HepG2 (cell line): Measurements from ENCODE around the gene C19orf47. TPM values are rescaled to one million over a fixed set of nuclear protein-coding genes. Genes with fewer than 3 reads are reported as not detected.

ENCODE experiments used
- ATAC-seq: fragments of 200-7000 bp; cut with Tn5 transposase; 3 replicates; pipeline ENCODE4 v1.9.1; 2020; ENCODE audit warnings: mild to moderate bottlenecking, moderate library complexity
- BruUV-seq: library from RNA; stranded (reverse); fragments of 400-500 nt; replicated peaks from 2 replicates; lab custom pipeline; 2021; lab: Mats Ljungman, UMichigan
- CTCF ChIA-PET: fragments of 300-600 bp; formaldehyde crosslinking; extraction: SDS; loops from one replicate; lab custom pipeline; 2021; ENCODE audit warnings: low total read pairs, inconsistent platforms, low intra/inter-chr PET ratio; lab: Yijun Ruan, JAX
- POLR2A ChIA-PET: fragments of 350-600 bp; sonication (Branson Sonifier 250); formaldehyde crosslinking; loops from one replicate; lab custom pipeline; 2020; ENCODE audit warnings: antibody characterized with exemption, inconsistent platforms; lab: Yijun Ruan, JAX
- DNase-seq: peaks from one replicate; pipeline ENCODE4 v3.0.0-alpha.2; 2015; ENCODE audit warnings: low spot score
- FAIRE-seq: peaks from 3 replicates; lab custom pipeline; 2011; peaks lifted over from hg19 to GRCh38; lab: Jason Lieb, UNC
- H2AFZ ChIP-seq: one replicate; pipeline ENCODE4 v1.6.1; 2011; ENCODE audit warnings: low read length, inconsistent platforms
- H3K27ac ChIP-seq: fragments of 300-600 bp; 3 replicates; pipeline ENCODE4 v1.8.0; 2011; ENCODE audit warnings: mixed run types, mild to moderate bottlenecking, mixed read lengths, low read length, inconsistent platforms; ENCODE audit not compliant: insufficient read depth; ENCODE audit errors: extremely low read length
- H3K27me3 ChIP-seq, 2 experiments: fragments of 200-600 bp in 1 of 2; 2 replicates in 1 of 2; 3 replicates in 1 of 2; pipeline versions ENCODE4 v1.6.0 to v1.8.0; 2011; ENCODE audit warnings: low read length in 2 of 2, mild to moderate bottlenecking in 2 of 2, moderate library complexity in 2 of 2, inconsistent platforms in 1 of 2; ENCODE audit not compliant: insufficient read depth in 2 of 2, control insufficient read depth in 1 of 2
- H3K36me3 ChIP-seq, 2 experiments: fragments of 200-600 bp in 1 of 2; replicated peaks in 1 of 2; 2 replicates in 1 of 2; 3 replicates in 1 of 2; pipeline versions ENCODE4 v1.5.1 to v1.8.0; 2011; ENCODE audit warnings: low read length in 2 of 2, inconsistent platforms in 1 of 2; ENCODE audit not compliant: insufficient read depth in 2 of 2, control insufficient read depth in 1 of 2
- H3K4me1 ChIP-seq: 2 replicates; pipeline ENCODE4 v1.5.1; 2012; ENCODE audit warnings: low read length, inconsistent platforms; ENCODE audit not compliant: insufficient read depth
- H3K4me2 ChIP-seq: 2 replicates; pipeline ENCODE4 v1.6.0; 2011; ENCODE audit warnings: low read depth, low read length, inconsistent platforms
- H3K4me3 ChIP-seq, 3 experiments: fragments of 200-600 bp in 1 of 3; sonication (generic), shearing (Covaris generic) in 1 of 3; replicated peaks in 1 of 3; 2 replicates each; pipeline ENCODE4 v1.5.1; 2011 to 2016; ENCODE audit warnings: low read length in 3 of 3, inconsistent platforms in 2 of 3, low read depth in 2 of 3, mild to moderate bottlenecking in 2 of 3, control low read depth in 1 of 3, mixed read lengths in 1 of 3; ENCODE audit not compliant: insufficient read depth in 1 of 3
- H3K79me2 ChIP-seq: one replicate; pipeline ENCODE4 v1.6.1; 2011; ENCODE audit warnings: low read length, inconsistent platforms; ENCODE audit not compliant: insufficient read depth
- H3K9ac ChIP-seq: 2 replicates; pipeline ENCODE4 v1.6.0; 2011; ENCODE audit warnings: mild to moderate bottlenecking, low read depth, low read length, inconsistent platforms; ENCODE audit not compliant: insufficient read depth
- H3K9me3 ChIP-seq: 2 replicates; pipeline ENCODE4 v1.5.1; 2012; ENCODE audit warnings: mild to moderate bottlenecking, low read length
- H4K20me1 ChIP-seq: 2 replicates; pipeline ENCODE4 v1.6.0; 2011; ENCODE audit warnings: inconsistent platforms, mild to moderate bottlenecking, low read length, moderate library complexity; ENCODE audit not compliant: insufficient read depth
- DPF2 ChIP-seq: sonication (generic); formaldehyde crosslinking; IDR thresholded peaks from 2 replicates; pipeline ENCODE4 v1.4.0; 2020; ENCODE audit warnings: mild to moderate bottlenecking, low read depth, missing genetic modification reagents, borderline replicate concordance
- FOSL2 ChIP-seq: sonication (generic); formaldehyde crosslinking; IDR thresholded peaks from 2 replicates; pipeline ENCODE4 v1.4.0; 2020; ENCODE audit warnings: missing genetic modification reagents
- HES4 ChIP-seq: sonication (generic); formaldehyde crosslinking; IDR thresholded peaks from 2 replicates; pipeline ENCODE4 v1.9.0; 2021; ENCODE audit warnings: mild to moderate bottlenecking, missing genetic modification reagents, borderline replicate concordance
- MAFG ChIP-seq: sonication (generic); formaldehyde crosslinking; IDR thresholded peaks from 2 replicates; pipeline ENCODE4 v1.5.1; 2020; ENCODE audit warnings: mild to moderate bottlenecking, missing genetic modification reagents
- PHB2 ChIP-seq: fragments of 450-650 bp; IDR thresholded peaks from 2 replicates; pipeline ENCODE4 v1.6.1; 2018; ENCODE audit not compliant: partially characterized antibody
- SNAPC4 ChIP-seq: sonication (generic); formaldehyde crosslinking; IDR thresholded peaks from 2 replicates; pipeline ENCODE4 v1.4.0; 2020; ENCODE audit warnings: mild to moderate bottlenecking, missing genetic modification reagents
- SP4 ChIP-seq: sonication (generic); formaldehyde crosslinking; IDR thresholded peaks from 2 replicates; pipeline ENCODE4 v1.8.1; 2023; ENCODE audit warnings: mild to moderate bottlenecking, missing genetic modification reagents
- TAF1 ChIP-seq: sonication (generic); formaldehyde crosslinking; IDR thresholded peaks from 2 replicates; pipeline ENCODE4 v1.4.0; 2020; ENCODE audit warnings: missing genetic modification reagents
- ZBTB42 ChIP-seq: sonication (generic); formaldehyde crosslinking; IDR thresholded peaks from 2 replicates; pipeline ENCODE4 v1.5.0; 2020; ENCODE audit warnings: mild to moderate bottlenecking, missing genetic modification reagents
- ZNF225 ChIP-seq: sonication (generic); formaldehyde crosslinking; IDR thresholded peaks from 2 replicates; pipeline ENCODE4 v1.4.0; 2020; ENCODE audit warnings: mild to moderate bottlenecking, missing genetic modification reagents
- ZNF235 ChIP-seq: sonication (generic); formaldehyde crosslinking; IDR thresholded peaks from 2 replicates; pipeline ENCODE4 v1.8.1; 2023; ENCODE audit warnings: mild to moderate bottlenecking, missing genetic modification reagents, borderline replicate concordance
- ZNF496 ChIP-seq: sonication (generic); formaldehyde crosslinking; IDR thresholded peaks from 2 replicates; pipeline ENCODE4 v1.8.1; 2023; ENCODE audit warnings: mild to moderate bottlenecking, moderate library complexity, missing genetic modification reagents; ENCODE audit not compliant: insufficient replicate concordance
- ZNF572 ChIP-seq: sonication (generic); formaldehyde crosslinking; IDR thresholded peaks from 2 replicates; pipeline ENCODE4 v1.5.1; 2020; ENCODE audit warnings: mild to moderate bottlenecking, missing genetic modification reagents
- ZNF670 ChIP-seq: sonication (generic); formaldehyde crosslinking; IDR thresholded peaks from 2 replicates; pipeline ENCODE4 v1.8.0; 2022; ENCODE audit warnings: mild to moderate bottlenecking, missing genetic modification reagents, borderline replicate concordance
- ZNF709 ChIP-seq: sonication (generic); formaldehyde crosslinking; IDR thresholded peaks from 2 replicates; pipeline ENCODE4 v1.5.0; 2020; ENCODE audit warnings: mild to moderate bottlenecking, missing genetic modification reagents
- ZNF724P ChIP-seq: sonication (generic); formaldehyde crosslinking; IDR thresholded peaks from 2 replicates; pipeline ENCODE4 v1.8.0; 2022; ENCODE audit warnings: missing genetic modification reagents, borderline replicate concordance
- ZNF782 ChIP-seq: sonication (generic); formaldehyde crosslinking; IDR thresholded peaks from 2 replicates; pipeline ENCODE4 v1.4.0; 2020; ENCODE audit warnings: missing genetic modification reagents, mild to moderate bottlenecking, borderline replicate concordance
- WGBS: methylation state at CpG from one replicate; pipeline ENCODE4 v1.1.6; 2017; ENCODE audit warnings: low lambda C conversion rate; 5-methylcytosine and 5-hydroxymethylcytosine counted together
- in situ Hi-C: cut with HindIII; loops from 2 replicates; pipeline ENCODE4 v1.10.0; 2017; ENCODE audit warnings: low pct_unique_long_range_greater_than_20kb; ENCODE audit not compliant: extremely low pct_ligation_motif_present
- intact Hi-C: fragments of 100-400 bp; cut with micrococcal nuclease; formaldehyde crosslinking; loops from one replicate; pipeline ENCODE4 v1.10.0; 2022; ENCODE audit not compliant: unreplicated experiment
- polyA plus RNA-seq, 8 experiments: library from polyadenylated mRNA; depleted of rRNA in 3 of 8; stranded (reverse) in 7 of 8; unstranded in 1 of 8; fragments of >200 nt; fragmentation: Illumina TruSeq in 4 of 8; extraction: Trizol in 4 of 8; gene quantifications; 2 replicates each; pipeline versions ENCODE4 v1.2.1 to v1.2.3, GENCODE V29; 2011 to 2016; ENCODE audit warnings: low read depth in 4 of 8, missing spikeins in 1 of 8, mixed read lengths in 1 of 8; ENCODE audit not compliant: insufficient read depth in 1 of 8
- total RNA-seq, 5 experiments: library from RNA; depleted of rRNA; stranded (reverse); fragments of >200 nt; fragmentation: Illumina TruSeq; extraction: Trizol; gene quantifications; 2 replicates each; pipeline ENCODE4 v1.2.3, GENCODE V29; 2016; ENCODE audit warnings: low read depth in 1 of 5
- TF ChIP-seq, protein P1 (sequence below): IDR thresholded peaks from 2 replicates; pipeline ENCODE4 v1.6.1; 2018; ENCODE audit warnings: missing genetic modification reagents, mild to moderate bottlenecking, missing compliant biosample characterization

Gene C19orf47
- total and polyA plus RNA-seq, 2 of the 13 experiments (the other 11 are each of a cell fraction or from before 2014, with no cell fraction given) = 8.1 to 10.6 TPM

DNA sequence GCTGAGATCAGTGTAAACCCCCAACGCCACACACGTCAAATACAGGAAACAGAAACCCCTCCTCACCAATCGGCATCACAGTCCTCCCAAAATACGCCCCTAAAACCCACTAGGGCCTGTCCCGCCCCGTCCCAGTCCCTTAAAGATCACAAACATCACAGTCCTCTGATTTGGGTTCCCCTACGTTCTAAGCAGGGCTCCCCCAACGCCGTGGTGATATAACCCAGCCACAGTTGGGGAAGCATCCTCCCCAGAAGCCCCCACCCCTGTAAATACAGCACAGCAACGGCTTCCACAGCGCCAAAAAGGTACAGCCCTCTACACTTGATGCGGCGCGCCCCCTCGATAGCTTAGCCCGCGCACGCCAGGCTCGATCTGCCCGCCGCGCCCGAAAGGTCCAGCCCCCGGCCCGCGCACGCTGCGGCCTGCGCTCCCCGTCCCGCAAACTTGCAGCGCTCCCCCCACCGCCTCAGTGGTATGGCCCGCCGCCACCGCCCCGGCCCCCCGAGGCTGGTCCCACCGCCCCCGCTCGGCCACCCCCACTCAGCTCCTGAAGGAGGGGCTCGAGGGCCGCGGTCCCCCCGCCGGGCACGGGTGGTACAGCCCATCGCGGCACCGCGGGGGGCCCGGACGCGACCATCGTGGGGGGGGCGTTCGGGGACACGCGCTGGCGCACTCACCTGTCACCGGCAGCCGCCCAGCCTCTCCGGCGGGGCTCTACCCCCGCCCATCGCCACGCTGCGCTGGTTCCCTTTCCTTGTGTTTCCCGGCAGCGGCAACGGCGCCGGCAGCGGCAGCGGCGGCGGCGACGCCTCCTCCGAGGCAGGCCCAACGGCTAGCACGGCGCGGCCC lies 63.5 kb downstream of the C19orf47 start, which contains the start of gene AKT2:
Gene AKT2 (minus strand): TSS at position 845 of the 852 bp plus-strand sequence. CDS start 20,078 bp downstream, outside the sequence.
- Histone ChIP-seq H3K27ac (peak within 1 kb of the TSS; percentile 90), H3K4me3 (peak within 1 kb of the TSS; percentile 85 to 94 (median 94)), H3K9ac (peak within 1 kb of the TSS; percentile 97), H2AFZ (peak within 1 kb of the TSS; percentile 57), H3K36me3 (peaks cover 5 to 7% of the 10 kb centered on the region in 2 experiments; a peak in 3 of 5 replicates), H3K27me3 (no peaks in the 10 kb centered on the region; a peak in 1 of 5 replicates), H3K4me1 (peaks cover 57% of the 10 kb centered on the region), H3K79me2 (peaks cover 49% of the 10 kb centered on the region), H4K20me1 (peaks cover 25% of the 10 kb centered on the region), H3K9me3 (no peaks in the 10 kb centered on the region), H3K4me2 (peak within 1 kb of the TSS; percentile 87)
- no peak for DNase-seq
- ATAC-seq = peak; percentile 45
- CTCF ChIA-PET = no interaction called here
- in situ Hi-C loops = loop anchor here (5.0 kb wide), 1 partner anchor 37 kb away; no protein-coding TSS in a partner anchor
- no peak for FAIRE-seq
- 1% methylated on average over 10 of the region's 84 CpGs for WGBS
- POLR2A ChIA-PET = interaction anchor here (0.6 to 4.8 kb wide), 4 partner anchors 53 to 181 kb away, joined by 3 to 25 read pairs (median 4); partner anchors contain the start of genes BLVRB, C19orf47 and PLD3
- intact Hi-C loops = no loop called here
- BruUV-seq = no TSS peak
- no peak for TF ChIP-seq MAFG (CRISPR knock-in tag)
- 0 out of 2 replicates have a peak, but pooled peaks have one; percentile 16 for TF ChIP-seq TAF1 (CRISPR knock-in tag)
- TF ChIP-seq, protein P1, sequence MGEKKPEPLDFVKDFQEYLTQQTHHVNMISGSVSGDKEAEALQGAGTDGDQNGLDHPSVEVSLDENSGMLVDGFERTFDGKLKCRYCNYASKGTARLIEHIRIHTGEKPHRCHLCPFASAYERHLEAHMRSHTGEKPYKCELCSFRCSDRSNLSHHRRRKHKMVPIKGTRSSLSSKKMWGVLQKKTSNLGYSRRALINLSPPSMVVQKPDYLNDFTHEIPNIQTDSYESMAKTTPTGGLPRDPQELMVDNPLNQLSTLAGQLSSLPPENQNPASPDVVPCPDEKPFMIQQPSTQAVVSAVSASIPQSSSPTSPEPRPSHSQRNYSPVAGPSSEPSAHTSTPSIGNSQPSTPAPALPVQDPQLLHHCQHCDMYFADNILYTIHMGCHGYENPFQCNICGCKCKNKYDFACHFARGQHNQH = no peak
- TF ChIP-seq ZNF235 (CRISPR knock-in tag) = 0 out of 2 replicates have a peak, but pooled peaks have one; percentile 1
- 0 out of 2 replicates have a peak, but pooled peaks have one; percentile 9 for TF ChIP-seq ZNF670 (CRISPR knock-in tag)
- TF ChIP-seq ZNF572 (CRISPR knock-in tag) = 0 out of 2 replicates have a peak, but pooled peaks have one; percentile 50
- no peak for TF ChIP-seq ZBTB42
- TF ChIP-seq ZNF709 (CRISPR knock-in tag) = peak; percentile 72; the same call in 1 of the 2 replicates
- peak; percentile 57; the same call in 1 of the 2 replicates for TF ChIP-seq SP4 (CRISPR knock-in tag)
- TF ChIP-seq ZNF782 = no peak
- TF ChIP-seq HES4 (CRISPR knock-in tag) = 0 out of 2 replicates have a peak, but pooled peaks have one; percentile 57
- TF ChIP-seq SNAPC4 (CRISPR knock-in tag) = no peak
- TF ChIP-seq FOSL2 (CRISPR knock-in tag) = no peak
- TF ChIP-seq ZNF496 (CRISPR knock-in tag) = no peak
- TF ChIP-seq ZNF724P = no peak
- peak; percentile 70; the same call in 1 of the 2 replicates for TF ChIP-seq ZNF225 (CRISPR knock-in tag)
- TF ChIP-seq DPF2 (CRISPR knock-in tag) = no peak
- TF ChIP-seq PHB2 = no peak
